Breast epithelium (tissue), 3 donors: ENCODE data around the gene TRIM26.

Source experiments
- CTCF ChIP-seq, 3 donors: fragments of 450-650 bp; IDR thresholded peaks; one replicate each; pipeline ENCODE4 v1.5.1; 2016 to 2017; ENCODE audit warnings: antibody characterized with exemption in 3 of 3, mild to moderate bottlenecking in 3 of 3, moderate library complexity in 3 of 3
- POLR2A ChIP-seq: fragments of 450-650 bp; IDR thresholded peaks from one replicate; pipeline ENCODE4 v1.6.1; 2016; ENCODE audit warnings: antibody characterized with exemption, mild to moderate bottlenecking, moderate library complexity
- POLR2AphosphoS5 ChIP-seq, 3 donors: sonication (generic); formaldehyde crosslinking; IDR thresholded peaks; one replicate each; pipeline ENCODE4 v1.6.1; 2017; ENCODE audit warnings: antibody characterized with exemption in 3 of 3

DNA sequence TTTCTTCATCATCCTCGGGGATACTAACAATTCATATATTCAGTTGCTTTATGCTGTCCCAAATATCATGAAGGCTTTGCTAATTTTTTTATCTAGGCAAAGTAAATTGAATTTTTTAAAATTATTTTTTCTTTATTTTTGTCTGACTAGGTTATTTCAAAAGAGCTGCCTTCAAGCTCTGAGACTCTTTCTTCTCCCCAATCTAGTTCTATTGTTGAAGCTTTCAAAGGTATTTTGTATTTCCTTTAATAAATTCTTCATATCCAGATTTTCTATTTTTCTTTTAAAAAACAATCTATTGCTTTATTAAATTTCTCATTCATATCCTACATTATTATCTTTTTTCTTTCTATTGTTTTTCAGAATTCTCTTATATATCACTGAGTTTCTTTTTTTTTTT lies 33.1 kb downstream of the TRIM26 start:
- TF ChIP-seq POLR2AphosphoS5 (IDR thresholded peaks at IDR 0.05) (no peak), CTCF (IDR thresholded peaks at IDR 0.05) (no peak), POLR2A (no peak)
